Measurements from ENCODE around the gene RAF1. TPM values are rescaled to one million over a fixed set of nuclear protein-coding genes. Genes with fewer than 3 reads are reported as not detected.

RAF1 gene
- total RNA-seq, 1 donor, result 111 TPM

- peak; percentile 72 for DNase-seq (ENCODE audit: low read depth)
- no peak for TF ChIP-seq CTCF (IDR thresholded peaks at IDR 0.05; ENCODE audit: insufficient read depth, low read depth, low read length)
Measured at GRCh38 chr3:12557473-12558100, 106.3 kb downstream of the RAF1 start.

GRCh38 chr3:12556690-12557472 lies 107.0 kb downstream of the RAF1 start, which contains the start of gene MKRN2:
Gene MKRN2 (plus strand): TSS chr3:12557087. CDS start chr3:12557151, 64 bp downstream.
- no peak for TF ChIP-seq CTCF (IDR thresholded peaks at IDR 0.05; ENCODE audit: insufficient read depth, low read depth, low read length)
- DNase-seq (ENCODE audit: low read depth), result peak; percentile 84
- H3K4me3 ChIP-seq (ENCODE audit: low read depth, low read length), result peak within 1 kb of the TSS; percentile 81

More at GRCh38 chr3:12557473-12558100, 106.3 kb downstream of the RAF1 start:
- H3K4me3 ChIP-seq (ENCODE audit: low read depth, low read length), result peak overlapping the region; percentile 81

GRCh38 chr3:12556314-12556689 lies 107.6 kb downstream of the RAF1 start:
- no peak for TF ChIP-seq CTCF (IDR thresholded peaks at IDR 0.05; ENCODE audit: insufficient read depth, low read depth, low read length)
- DNase-seq (ENCODE audit: low read depth), result no peak
- H3K4me3 ChIP-seq (ENCODE audit: low read depth, low read length), result peak overlapping the region; percentile 81

- peak overlapping the region; percentile 52 for H3K4me3 ChIP-seq (ENCODE audit: low read depth, low read length)
- TF ChIP-seq CTCF (IDR thresholded peaks at IDR 0.05; ENCODE audit: insufficient read depth, low read depth, low read length), result no peak
- peak; percentile 33 for DNase-seq (ENCODE audit: low read depth)
Measured at GRCh38 chr3:12553921-12554391, 110.0 kb downstream of the RAF1 start.

- no peak for TF ChIP-seq CTCF (IDR thresholded peaks at IDR 0.05; ENCODE audit: insufficient read depth, low read depth, low read length)
- no peak overlapping the region for H3K4me3 ChIP-seq (ENCODE audit: low read depth, low read length)
- no peak for DNase-seq (ENCODE audit: low read depth)
Measured at GRCh38 chr3:12549971-12550760, 113.8 kb downstream of the RAF1 start.

GRCh38 chr3:12545473-12545791 lies 118.5 kb downstream of the RAF1 start, which contains the start of gene MKRN2OS:
Gene MKRN2OS (minus strand): TSS chr3:12545499. CDS start chr3:12545464, 35 bp downstream.
- no peak for TF ChIP-seq CTCF (IDR thresholded peaks at IDR 0.05; ENCODE audit: insufficient read depth, low read depth, low read length)
- H3K4me3 ChIP-seq (ENCODE audit: low read depth, low read length), result no peak within 1 kb of the TSS
- no peak for DNase-seq (ENCODE audit: low read depth)
